Muscle of leg (tissue), 11 donors: Measurements from ENCODE around the gene SORBS2. TPM values are rescaled to one million over a fixed set of nuclear protein-coding genes. Genes with fewer than 3 reads are reported as not detected.
A peak's percentile ranks its signal among the peaks of the same experiment; 100 is the strongest.

Experiments used
- DNase-seq: peaks from one replicate; pipeline ENCODE4 v3.0.0; 2013
- H3K27ac ChIP-seq: one replicate; pipeline ENCODE4 v1.5.1; 2013; ENCODE audit warnings: mild to moderate bottlenecking, low read length, control low read depth
- H3K27me3 ChIP-seq: one replicate; pipeline ENCODE4 v1.6.1; 2013; ENCODE audit warnings: low read length; ENCODE audit not compliant: control insufficient read depth, insufficient read depth
- H3K36me3 ChIP-seq: one replicate; pipeline ENCODE4 v1.6.1; 2013; ENCODE audit warnings: low read length; ENCODE audit not compliant: control insufficient read depth, insufficient read depth
- H3K4me1 ChIP-seq: one replicate; pipeline ENCODE4 v1.6.1; 2013; ENCODE audit warnings: low read length; ENCODE audit not compliant: control insufficient read depth, insufficient read depth
- H3K4me3 ChIP-seq: one replicate; pipeline ENCODE4 v1.5.1; 2013; ENCODE audit warnings: low read length, control low read depth
- H3K9me3 ChIP-seq: replicated peaks from 2 replicates; pipeline ENCODE4 v1.6.1; 2013; ENCODE audit warnings: low read depth, low read length; ENCODE audit not compliant: control insufficient read depth
- WGBS: methylation state at CpG from one replicate; pipeline ENCODE4 v1.1.5; 2013; ENCODE audit warnings: missing lambda C conversion rate; ENCODE audit not compliant: insufficient coverage; 5-methylcytosine and 5-hydroxymethylcytosine counted together
- polyA plus RNA-seq, 8 donors: library from polyadenylated mRNA; unstranded; fragments of 120-200 nt; gene quantifications; one replicate each; pipeline versions ENCODE4 v1.2.1 to v1.2.3, GENCODE V29; 2013; ENCODE audit warnings: inconsistent platforms in 1 of 8, low replicate concordance in 1 of 8; ENCODE audit not compliant: insufficient read length in 8 of 8, insufficient read depth in 1 of 8
- total RNA-seq: library from RNA; stranded (reverse); fragments of 120-200 nt; gene quantifications from one replicate; pipeline ENCODE4 v1.2.4, GENCODE V29; 2013

SORBS2 gene
- total and polyA plus RNA-seq, 9 donors = 17.7 to 48.5 (median 36.3) TPM

GRCh38 chr4:185585211-185585610 lies 226.8 kb downstream of the SORBS2 start:
- Histone ChIP-seq H3K4me3 (no peak overlapping the region), H3K27me3 (peaks cover 13% of the 10 kb centered on the region), H3K27ac (no peak overlapping the region), H3K9me3 (no peaks in the 10 kb centered on the region), H3K4me1 (peaks cover 20% of the 10 kb centered on the region), H3K36me3 (no peaks in the 10 kb centered on the region)
- no CpG with 5 or more reads among the region's 1 CpG for WGBS
- DNase-seq = no peak

GRCh38 chr4:185583813-185584212 lies 228.2 kb downstream of the SORBS2 start:
- no peak for DNase-seq
- peaks cover 12% of the 10 kb centered on the region for H3K27me3 ChIP-seq
- WGBS = no CpG with 5 or more reads among the region's 1 CpG
- H3K9me3 ChIP-seq = no peaks in the 10 kb centered on the region
- H3K4me3 ChIP-seq = no peak overlapping the region
- peaks cover 20% of the 10 kb centered on the region for H3K4me1 ChIP-seq
- H3K36me3 ChIP-seq = no peaks in the 10 kb centered on the region
- H3K27ac ChIP-seq = no peak overlapping the region

- Histone ChIP-seq H3K4me1 (peaks cover 24% of the 10 kb centered on the region), H3K36me3 (no peaks in the 10 kb centered on the region), H3K27ac (peak overlapping the region; percentile 55), H3K9me3 (no peaks in the 10 kb centered on the region), H3K27me3 (peaks cover 8% of the 10 kb centered on the region), H3K4me3 (no peak overlapping the region)
- no peak for DNase-seq
- WGBS = 56% methylated on average over 1 of the region's 7 CpGs
These were observed 229.2 kb downstream of the SORBS2 start for GRCh38 chr4:185582651-185583400.

- DNase-seq = no peak
- Histone ChIP-seq H3K9me3 (no peaks in the 10 kb centered on the region), H3K27ac (no peak overlapping the region), H3K36me3 (no peaks in the 10 kb centered on the region), H3K4me3 (no peak overlapping the region), H3K27me3 (no peaks in the 10 kb centered on the region), H3K4me1 (peaks cover 31% of the 10 kb centered on the region)
- 77% methylated on average over 11 of the region's 12 CpGs for WGBS
These were observed 231.3 kb downstream of the SORBS2 start for GRCh38 chr4:185580699-185581098.

GRCh38 chr4:185578284-185578683 lies 233.7 kb downstream of the SORBS2 start:
- Histone ChIP-seq H3K27me3 (no peaks in the 10 kb centered on the region), H3K9me3 (no peaks in the 10 kb centered on the region), H3K36me3 (no peaks in the 10 kb centered on the region), H3K27ac (peak overlapping the region; percentile 90), H3K4me1 (peaks cover 37% of the 10 kb centered on the region), H3K4me3 (no peak overlapping the region)
- no peak for DNase-seq
- 68% methylated on average over 2 of the region's 3 CpGs for WGBS

- DNase-seq = peak; percentile 91
- Histone ChIP-seq H3K36me3 (no peaks in the 10 kb centered on the region), H3K27ac (peak overlapping the region; percentile 90), H3K27me3 (no peaks in the 10 kb centered on the region), H3K4me3 (no peak overlapping the region), H3K4me1 (peaks cover 33% of the 10 kb centered on the region), H3K9me3 (no peaks in the 10 kb centered on the region)
- WGBS = 86% methylated on average over 7 of the region's 8 CpGs
These were observed 234.7 kb downstream of the SORBS2 start for GRCh38 chr4:185576962-185577950.

GRCh38 chr4:185576314-185576961 lies 235.6 kb downstream of the SORBS2 start:
- peak overlapping the region; percentile 90 for H3K27ac ChIP-seq
- no peaks in the 10 kb centered on the region for H3K36me3 ChIP-seq
- DNase-seq = no peak
- H3K27me3 ChIP-seq = no peaks in the 10 kb centered on the region
- WGBS = 80% methylated on average over 6 of the region's 9 CpGs
- H3K9me3 ChIP-seq = no peaks in the 10 kb centered on the region
- peaks cover 36% of the 10 kb centered on the region for H3K4me1 ChIP-seq
- H3K4me3 ChIP-seq = no peak overlapping the region

- peaks cover 51% of the 10 kb centered on the region for H3K4me1 ChIP-seq
- H3K4me3 ChIP-seq = no peak overlapping the region
- DNase-seq = peak; percentile 84
- H3K9me3 ChIP-seq = no peaks in the 10 kb centered on the region
- H3K27ac ChIP-seq = peak overlapping the region; percentile 63
- WGBS = 54% methylated on average over 9 of the region's 10 CpGs
- H3K36me3 ChIP-seq = no peaks in the 10 kb centered on the region
- no peaks in the 10 kb centered on the region for H3K27me3 ChIP-seq
These were observed 238.3 kb downstream of the SORBS2 start for GRCh38 chr4:185573651-185574199.

GRCh38 chr4:185570727-185571126 lies 241.3 kb downstream of the SORBS2 start:
- H3K4me3 ChIP-seq = no peak overlapping the region
- DNase-seq = no peak
- H3K27me3 ChIP-seq = no peaks in the 10 kb centered on the region
- H3K36me3 ChIP-seq = no peaks in the 10 kb centered on the region
- no peaks in the 10 kb centered on the region for H3K9me3 ChIP-seq
- WGBS = 94% methylated on average over 2 of the region's 3 CpGs
- H3K4me1 ChIP-seq = peaks cover 57% of the 10 kb centered on the region
- peak overlapping the region; percentile 96 for H3K27ac ChIP-seq
